Adipocyte (in vitro differentiated cells): ENCODE measurements around the gene SIX3.
A peak's percentile ranks its signal among the peaks of the same experiment; 100 is the strongest.

Source experiments
- DNase-seq: peaks from one replicate; pipeline ENCODE4 v3.0.0-alpha.2; 2015; ENCODE audit warnings: low read depth
- H3K27me3 ChIP-seq: replicated peaks from 2 replicates; pipeline ENCODE4 v1.7.0; 2013; ENCODE audit warnings: mild to moderate bottlenecking, low read length, moderate library complexity; ENCODE audit not compliant: control insufficient read depth, insufficient read depth
- H3K36me3 ChIP-seq: 2 replicates; pipeline ENCODE4 v1.7.0; 2013; ENCODE audit warnings: low read length, mild to moderate bottlenecking, moderate library complexity; ENCODE audit not compliant: control insufficient read depth, insufficient read depth, severe bottlenecking
- H3K4me1 ChIP-seq: 2 replicates; pipeline ENCODE4 v1.7.0; 2013; ENCODE audit warnings: mild to moderate bottlenecking, low read length, moderate library complexity; ENCODE audit not compliant: control insufficient read depth, insufficient read depth
- H3K4me3 ChIP-seq: 2 replicates; pipeline ENCODE4 v1.7.0; 2013; ENCODE audit warnings: mild to moderate bottlenecking, low read length, moderate library complexity
- H3K9ac ChIP-seq: 2 replicates; pipeline ENCODE4 v1.7.0; 2013; ENCODE audit warnings: mild to moderate bottlenecking, low read length, moderate library complexity
- H3K9me3 ChIP-seq: 2 replicates; pipeline ENCODE4 v1.7.0; 2013; ENCODE audit warnings: mild to moderate bottlenecking, low read length, moderate library complexity; ENCODE audit not compliant: control insufficient read depth

Gene SIX3

GRCh38 chr2:44967056-44967455, 25.6 kb downstream of the SIX3 start:
- Histone ChIP-seq H3K36me3 (no peaks in the 10 kb centered on the region), H3K27me3 (no peaks in the 10 kb centered on the region), H3K9me3 (no peaks in the 10 kb centered on the region), H3K9ac (no peak overlapping the region), H3K4me3 (no peak overlapping the region), H3K4me1 (peaks cover 15% of the 10 kb centered on the region)
- no peak for DNase-seq

- Histone ChIP-seq H3K36me3 (no peaks in the 10 kb centered on the region), H3K9ac (no peak overlapping the region), H3K4me1 (peaks cover 15% of the 10 kb centered on the region), H3K4me3 (no peak overlapping the region), H3K9me3 (no peaks in the 10 kb centered on the region), H3K27me3 (peaks cover 3% of the 10 kb centered on the region)
- DNase-seq = no peak
Observed at GRCh38 chr2:44967727-44968432, 26.4 kb downstream of the SIX3 start.

GRCh38 chr2:44969936-44970335, 28.4 kb downstream of the SIX3 start:
- no peaks in the 10 kb centered on the region for H3K9me3 ChIP-seq
- no peak overlapping the region for H3K9ac ChIP-seq
- no peak for DNase-seq
- peaks cover 7% of the 10 kb centered on the region for H3K27me3 ChIP-seq
- peaks cover 15% of the 10 kb centered on the region for H3K4me1 ChIP-seq
- H3K36me3 ChIP-seq = no peaks in the 10 kb centered on the region
- no peak overlapping the region for H3K4me3 ChIP-seq

GRCh38 chr2:44970846-44971450, 29.4 kb downstream of the SIX3 start:
- peaks cover 5% of the 10 kb centered on the region for H3K4me1 ChIP-seq
- H3K4me3 ChIP-seq = no peak overlapping the region
- no peak overlapping the region for H3K9ac ChIP-seq
- DNase-seq = peak; percentile 56
- H3K36me3 ChIP-seq = no peaks in the 10 kb centered on the region
- peaks cover 7% of the 10 kb centered on the region for H3K27me3 ChIP-seq
- no peaks in the 10 kb centered on the region for H3K9me3 ChIP-seq

- Histone ChIP-seq H3K27me3 (peaks cover 7% of the 10 kb centered on the region), H3K9me3 (no peaks in the 10 kb centered on the region), H3K36me3 (no peaks in the 10 kb centered on the region), H3K4me3 (no peak overlapping the region), H3K4me1 (peaks cover 4% of the 10 kb centered on the region), H3K9ac (no peak overlapping the region)
- DNase-seq = no peak
Observed at GRCh38 chr2:44972771-44973535, 31.5 kb downstream of the SIX3 start.

GRCh38 chr2:44974064-44974715, 32.7 kb downstream of the SIX3 start:
- no peaks in the 10 kb centered on the region for H3K9me3 ChIP-seq
- H3K36me3 ChIP-seq = no peaks in the 10 kb centered on the region
- H3K4me3 ChIP-seq = no peak overlapping the region
- peaks cover 4% of the 10 kb centered on the region for H3K4me1 ChIP-seq
- H3K9ac ChIP-seq = no peak overlapping the region
- H3K27me3 ChIP-seq = peaks cover 7% of the 10 kb centered on the region
- DNase-seq = peak; percentile 52

- no peak for DNase-seq
- peaks cover 4% of the 10 kb centered on the region for H3K4me1 ChIP-seq
- no peaks in the 10 kb centered on the region for H3K36me3 ChIP-seq
- H3K4me3 ChIP-seq = no peak overlapping the region
- H3K9me3 ChIP-seq = no peaks in the 10 kb centered on the region
- peaks cover 7% of the 10 kb centered on the region for H3K27me3 ChIP-seq
- H3K9ac ChIP-seq = no peak overlapping the region
Observed at GRCh38 chr2:44975571-44976450, 34.3 kb downstream of the SIX3 start.

GRCh38 chr2:44979581-44979980, 38.1 kb downstream of the SIX3 start:
- Histone ChIP-seq H3K36me3 (no peaks in the 10 kb centered on the region), H3K9me3 (no peaks in the 10 kb centered on the region), H3K9ac (no peak overlapping the region), H3K27me3 (no peaks in the 10 kb centered on the region), H3K4me3 (no peak overlapping the region), H3K4me1 (no peaks in the 10 kb centered on the region)
- DNase-seq = no peak

- Histone ChIP-seq H3K4me3 (no peak overlapping the region), H3K4me1 (no peaks in the 10 kb centered on the region), H3K27me3 (no peaks in the 10 kb centered on the region), H3K36me3 (no peaks in the 10 kb centered on the region), H3K9me3 (no peaks in the 10 kb centered on the region), H3K9ac (no peak overlapping the region)
- DNase-seq = no peak
Observed at GRCh38 chr2:44980751-44981713, 39.5 kb downstream of the SIX3 start.

GRCh38 chr2:44981714-44982108, 40.2 kb downstream of the SIX3 start:
- H3K27me3 ChIP-seq = no peaks in the 10 kb centered on the region
- H3K9ac ChIP-seq = no peak overlapping the region
- no peaks in the 10 kb centered on the region for H3K36me3 ChIP-seq
- peaks cover under 1% of the 10 kb centered on the region for H3K9me3 ChIP-seq
- DNase-seq = peak; percentile 94
- H3K4me3 ChIP-seq = no peak overlapping the region
- H3K4me1 ChIP-seq = no peaks in the 10 kb centered on the region
